HEK293T (cell line): ENCODE data around the gene PSMC4.

ENCODE experiments used
- CTCF ChIA-PET: fragments of 350-600 bp; formaldehyde crosslinking; extraction: SDS; loops from one replicate; lab custom pipeline; 2021; ENCODE audit warnings: antibody characterized with exemption, inconsistent platforms; lab: Yijun Ruan, JAX
- POLR2A ChIA-PET: fragments of 350-600 bp; formaldehyde crosslinking; extraction: SDS; loops from one replicate; lab custom pipeline; 2020; ENCODE audit warnings: antibody characterized with exemption, inconsistent platforms; lab: Yijun Ruan, JAX
- DNase-seq: peaks from one replicate; pipeline ENCODE4 v3.0.0; 2012; ENCODE audit warnings: mixed read lengths; ENCODE audit errors: extremely low spot score
- ARNT ChIP-seq: fragments of 450-650 bp; IDR thresholded peaks from 2 replicates; pipeline ENCODE4 v1.6.1; 2017; ENCODE audit warnings: mild to moderate bottlenecking
- BHLHE40 ChIP-seq: fragments of 450-650 bp; IDR thresholded peaks from 2 replicates; pipeline ENCODE4 v1.6.1; 2016; ENCODE audit warnings: mild to moderate bottlenecking, moderate library complexity, borderline replicate concordance
- CTBP1 ChIP-seq: fragments of 450-650 bp; IDR thresholded peaks from 2 replicates; pipeline ENCODE4 v1.6.1; 2016; ENCODE audit warnings: borderline replicate concordance
- ELF4 ChIP-seq: fragments of 450-650 bp; IDR thresholded peaks from 2 replicates; pipeline ENCODE4 v1.6.1; 2017; ENCODE audit warnings: antibody characterized with exemption
- FOXA1 ChIP-seq: fragments of 450-650 bp; IDR thresholded peaks from 2 replicates; pipeline ENCODE4 v1.6.1; 2016; ENCODE audit warnings: mild to moderate bottlenecking
- FOXK2 ChIP-seq: fragments of 450-650 bp; IDR thresholded peaks from 2 replicates; pipeline ENCODE4 v1.6.1; 2016; ENCODE audit warnings: mild to moderate bottlenecking
- FOXM1 ChIP-seq: fragments of 450-650 bp; IDR thresholded peaks from 2 replicates; pipeline ENCODE4 v1.6.1; 2017; ENCODE audit warnings: mild to moderate bottlenecking, borderline replicate concordance
- HDGF ChIP-seq: fragments of 450-650 bp; IDR thresholded peaks from 2 replicates; pipeline ENCODE4 v1.6.1; 2017; ENCODE audit warnings: antibody characterized with exemption, borderline replicate concordance
- L3MBTL2 ChIP-seq: fragments of 450-650 bp; conservative IDR thresholded peaks from 2 replicates; pipeline ENCODE4 v1.6.1; 2016; ENCODE audit warnings: mild to moderate bottlenecking
- LEF1 ChIP-seq: fragments of 450-650 bp; IDR thresholded peaks from 2 replicates; pipeline ENCODE4 v1.6.1; 2017; ENCODE audit warnings: mild to moderate bottlenecking, borderline replicate concordance
- NFRKB ChIP-seq: fragments of 450-650 bp; IDR thresholded peaks from 2 replicates; pipeline ENCODE4 v1.6.1; 2016; ENCODE audit warnings: mild to moderate bottlenecking, moderate library complexity
- PKNOX1 ChIP-seq: fragments of 450-650 bp; IDR thresholded peaks from 2 replicates; pipeline ENCODE4 v1.6.1; 2016
- SP1 ChIP-seq: fragments of 450-650 bp; IDR thresholded peaks from 2 replicates; pipeline ENCODE4 v1.6.1; 2017
- SUZ12 ChIP-seq: fragments of 450-650 bp; IDR thresholded peaks from 2 replicates; pipeline ENCODE4 v1.6.1; 2016; ENCODE audit warnings: mild to moderate bottlenecking
- TARDBP ChIP-seq: fragments of 450-650 bp; IDR thresholded peaks from 2 replicates; pipeline ENCODE4 v1.6.1; 2016
- ZNF384 ChIP-seq: fragments of 450-650 bp; IDR thresholded peaks from 2 replicates; pipeline ENCODE4 v1.6.1; 2016

Gene PSMC4

GRCh38 chr19:39927524-39928356, 43.2 kb upstream of the PSMC4 start:
- ChIA-PET POLR2A (interaction anchor here (0.9 kb wide), 1 partner anchor 43 kb away, joined by 4 read pairs; the partner anchor contains the start of gene PSMC4), CTCF (no interaction called here)
- DNase-seq: no peak
- TF ChIP-seq FOXM1 (no peak), FOXA1 (no peak), HDGF (no peak), PKNOX1 (no peak), LEF1 (no peak)

GRCh38 chr19:39928357-39928725, 42.6 kb upstream of the PSMC4 start:
- no peak for DNase-seq
- TF ChIP-seq PKNOX1: no peak
- TF ChIP-seq ELF4: no peak
- no peak for TF ChIP-seq SP1
- no peak for TF ChIP-seq HDGF
- no peak for TF ChIP-seq TARDBP
- no peak for TF ChIP-seq LEF1
- no peak for TF ChIP-seq ARNT
- TF ChIP-seq ZNF384: no peak
- TF ChIP-seq FOXK2: no peak
- CTCF ChIA-PET: no interaction called here
- POLR2A ChIA-PET: interaction anchor here (0.9 kb wide), 1 partner anchor 42 kb away, joined by 4 read pairs; the partner anchor contains the start of gene PSMC4

- CTCF ChIA-PET: no interaction called here
- TF ChIP-seq HDGF (no peak), NFRKB (no peak), ZNF384 (no peak), LEF1 (no peak), TARDBP (no peak), L3MBTL2 (no peak), ELF4 (no peak), ARNT (no peak)
- POLR2A ChIA-PET: no interaction called here
- DNase-seq: no peak
Measured at GRCh38 chr19:39929750-39930149, 41.2 kb upstream of the PSMC4 start.

GRCh38 chr19:39934584-39935363, 36.2 kb upstream of the PSMC4 start, which contains the start of gene FCGBP:
FCGBP (minus strand) TSS chr19:39934634.
- DNase-seq: no peak
- TF ChIP-seq ARNT (no peak), LEF1 (no peak), CTBP1 (no peak), HDGF (no peak), SP1 (no peak), FOXM1 (no peak), ZNF384 (no peak), NFRKB (no peak), ELF4 (no peak)
- ChIA-PET CTCF (no interaction called here), POLR2A (no interaction called here)

GRCh38 chr19:39935364-39935661, 35.7 kb upstream of the PSMC4 start:
- TF ChIP-seq ELF4 (no peak), ZNF384 (no peak), FOXM1 (no peak), CTBP1 (no peak), PKNOX1 (no peak), SUZ12 (no peak), BHLHE40 (no peak), SP1 (no peak), HDGF (no peak), L3MBTL2 (no peak), FOXK2 (no peak), NFRKB (no peak), LEF1 (no peak), TARDBP (no peak), FOXA1 (no peak), ARNT (no peak)
- ChIA-PET CTCF (no interaction called here), POLR2A (no interaction called here)
- no peak for DNase-seq

- ChIA-PET POLR2A (interaction anchor here (1.0 kb wide), 1 partner anchor 35 kb away, joined by 3 read pairs; the partner anchor contains the start of gene PSMC4), CTCF (no interaction called here)
- TF ChIP-seq LEF1 (no peak), BHLHE40 (no peak), NFRKB (no peak), L3MBTL2 (no peak), HDGF (no peak), FOXA1 (no peak), ELF4 (no peak), SP1 (no peak), ARNT (no peak), ZNF384 (no peak), PKNOX1 (no peak), FOXK2 (no peak), SUZ12 (no peak), CTBP1 (no peak), TARDBP (no peak), FOXM1 (no peak)
- no peak for DNase-seq
Measured at GRCh38 chr19:39936020-39936419, 34.9 kb upstream of the PSMC4 start.
